Measurements from ENCODE around the gene DCP2.

The DCP2 gene

DNA sequence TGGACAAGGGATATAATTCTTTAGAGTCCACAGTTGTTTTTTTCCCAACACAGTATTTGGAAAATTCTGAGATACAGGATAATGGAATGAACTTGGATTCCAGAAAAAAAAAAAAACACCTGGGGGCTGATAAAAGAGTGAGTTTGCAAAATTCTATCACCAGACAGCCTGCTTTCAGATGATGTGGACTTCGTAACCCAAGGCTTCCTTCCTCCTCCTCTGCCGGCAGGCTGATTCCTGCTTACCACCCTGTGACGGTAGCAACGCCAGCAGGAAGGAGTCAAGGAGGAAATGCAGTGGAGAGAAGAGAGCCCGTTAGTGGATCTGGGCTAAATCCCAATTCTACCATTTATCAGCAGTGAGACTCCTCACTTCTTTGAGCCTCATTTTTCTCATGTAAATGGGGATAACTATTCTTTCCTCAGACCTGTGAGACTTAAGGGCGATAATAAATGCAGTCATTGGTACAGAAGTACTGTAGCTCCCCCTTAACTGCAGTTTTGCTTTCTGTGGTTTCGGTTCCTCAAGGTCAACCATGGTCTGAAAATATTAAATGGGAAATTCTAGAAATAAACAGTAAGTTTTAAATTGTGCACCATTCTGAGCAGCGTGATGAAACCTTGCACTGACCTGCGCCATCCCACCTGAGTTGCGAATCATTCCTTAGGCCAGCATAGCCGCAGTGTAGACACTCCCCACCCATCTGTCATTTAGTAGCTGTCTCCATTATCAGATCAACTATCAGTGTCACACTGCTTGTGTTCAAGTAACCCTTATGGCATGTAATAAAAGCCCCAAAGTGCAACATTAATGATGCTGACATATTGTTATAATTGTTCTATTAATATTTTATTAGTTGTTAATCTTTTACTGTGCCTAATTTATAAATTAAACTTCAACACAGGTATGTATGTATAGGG is 71.4 kb downstream of the DCP2 start:
- DNase-seq (ENCODE audit: low read depth): no peak

GRCh38 chr5:113048931-113049330 is 72.3 kb downstream of the DCP2 start:
- DNase-seq (ENCODE audit: low read depth): no peak

DNA sequence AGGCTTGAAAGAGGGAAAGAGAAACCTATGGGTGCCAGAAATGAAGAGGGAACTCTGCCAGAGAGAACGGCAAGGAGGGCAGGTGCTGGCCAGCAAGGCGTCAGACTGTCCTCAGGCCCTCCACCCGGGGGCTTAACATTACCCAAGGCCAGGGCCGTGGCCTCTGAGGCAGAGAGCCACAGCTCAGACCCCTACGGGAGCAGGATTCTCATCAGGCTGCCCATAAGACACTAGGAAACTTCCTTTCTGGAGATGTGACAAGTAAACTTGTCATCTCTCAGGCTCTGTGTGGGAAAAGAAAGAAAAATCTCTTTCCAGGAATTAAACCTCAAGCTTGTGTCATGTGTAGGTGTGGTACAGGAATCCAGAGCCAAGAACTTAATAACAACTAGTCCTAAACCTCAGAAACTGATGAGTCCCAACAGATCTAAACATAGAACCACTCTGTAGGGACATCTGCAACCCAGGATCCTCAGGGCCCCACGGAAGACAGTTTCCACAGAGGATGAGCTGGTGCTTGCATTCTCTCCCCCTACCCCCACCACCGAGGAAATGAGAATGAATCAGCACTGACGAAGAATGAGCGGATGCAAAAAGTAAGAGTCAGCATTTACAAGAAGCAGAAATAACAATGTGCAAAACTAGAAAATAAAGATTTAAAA is 74.3 kb downstream of the DCP2 start:
- DNase-seq (ENCODE audit: low read depth): no peak

DNA sequence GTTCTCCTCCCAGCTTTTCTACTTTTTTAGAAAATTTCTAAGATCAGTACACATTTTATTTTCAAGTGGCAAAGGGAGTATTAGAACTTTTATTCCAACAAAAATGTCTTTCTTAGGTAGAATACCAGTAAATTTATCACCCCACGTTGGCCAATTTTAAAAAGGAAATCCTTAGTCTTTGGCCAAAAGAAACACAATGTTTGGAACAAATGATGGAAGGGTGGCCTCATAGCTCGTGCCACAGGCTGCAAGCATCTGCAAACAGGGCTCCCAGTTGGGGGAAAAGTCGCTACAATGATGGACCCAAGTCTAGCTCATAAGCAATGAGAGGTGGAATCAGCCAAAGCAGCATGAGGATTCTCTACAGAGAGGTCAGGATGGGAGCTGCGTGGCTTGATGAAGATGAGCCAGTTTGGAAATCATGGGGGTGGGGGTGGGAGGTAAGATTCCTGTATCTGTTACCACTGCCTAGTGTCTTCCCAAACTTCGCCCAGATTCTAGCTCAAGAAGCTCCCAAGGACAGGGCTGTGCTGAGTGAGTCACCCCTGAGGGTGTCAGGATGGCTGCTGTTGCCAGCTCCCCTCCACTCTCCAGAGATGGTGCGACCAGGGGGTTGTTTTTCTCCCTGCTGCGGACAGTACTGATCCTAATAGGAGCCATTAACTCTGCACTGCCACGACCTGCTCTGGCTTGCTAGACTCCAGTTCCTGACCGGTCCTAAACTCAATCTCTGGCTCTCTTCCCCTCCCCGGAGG is 75.6 kb downstream of the DCP2 start:
- no peak for DNase-seq (ENCODE audit: low read depth)

DNA sequence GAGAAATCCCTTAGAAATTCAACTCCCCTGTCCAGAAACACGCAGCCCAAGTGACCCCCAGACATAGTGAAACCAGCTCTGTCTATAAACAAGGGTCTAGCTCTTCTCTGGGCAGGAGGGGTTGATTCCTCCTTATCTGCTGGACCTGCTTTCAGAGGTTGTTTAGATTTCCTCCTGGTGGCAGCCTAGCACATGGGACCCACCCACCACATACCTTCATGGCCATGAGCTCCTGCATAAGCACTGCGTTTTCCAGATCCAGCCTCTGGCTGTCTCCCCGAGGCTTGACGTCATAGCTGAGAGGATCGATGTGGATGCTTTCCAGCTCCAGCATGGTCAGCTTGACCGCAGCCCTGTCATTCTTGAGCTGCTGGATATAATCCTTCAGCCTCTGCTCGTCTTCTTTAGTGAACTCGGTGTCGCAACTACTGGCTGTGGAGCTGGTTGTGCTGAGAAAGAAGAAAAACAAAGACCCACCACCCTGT is 77.0 kb downstream of the DCP2 start:
- no peak for DNase-seq (ENCODE audit: low read depth)

DNA sequence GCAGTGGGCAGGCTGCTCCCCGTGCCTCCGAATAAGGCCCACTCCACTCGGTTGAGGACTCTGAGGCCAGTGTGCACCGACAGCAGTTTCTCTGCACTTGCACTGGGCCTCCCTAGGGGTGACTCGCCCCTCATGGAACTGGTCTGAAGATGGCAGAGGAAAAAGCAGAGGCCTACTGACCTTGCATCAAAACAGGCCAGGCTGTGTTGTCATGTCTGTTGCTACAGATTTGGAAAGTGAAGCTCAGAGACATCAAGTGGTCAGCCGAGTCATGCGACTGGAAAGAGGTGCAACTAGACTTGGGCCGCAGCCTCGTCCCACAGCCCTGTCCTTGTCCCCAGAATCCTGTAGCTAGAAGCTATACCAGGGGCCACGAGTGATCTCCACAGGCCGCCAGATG is 78.3 kb downstream of the DCP2 start:
- DNase-seq (ENCODE audit: low read depth): no peak

DNA sequence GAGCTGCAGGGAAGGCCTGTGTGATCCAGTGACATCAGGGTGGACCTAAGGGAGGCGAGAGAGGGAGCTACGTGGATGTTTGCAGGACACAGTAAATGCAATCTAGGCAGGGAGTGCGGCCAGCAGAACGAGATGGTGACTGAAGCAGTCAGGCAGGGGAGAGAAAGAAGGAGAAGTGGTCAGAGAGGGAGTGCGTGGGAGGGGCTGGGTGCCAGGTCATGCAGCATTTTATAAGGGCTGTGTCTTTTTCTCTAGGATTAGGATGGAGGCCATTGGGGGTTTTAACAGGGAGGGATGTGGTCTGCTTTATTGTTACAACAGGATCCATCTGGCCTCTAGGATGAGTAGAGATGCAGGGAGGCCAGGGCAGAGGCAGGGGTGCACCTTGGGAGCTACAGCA is 80.4 kb downstream of the DCP2 start:
- no peak for DNase-seq (ENCODE audit: low read depth)

DNA sequence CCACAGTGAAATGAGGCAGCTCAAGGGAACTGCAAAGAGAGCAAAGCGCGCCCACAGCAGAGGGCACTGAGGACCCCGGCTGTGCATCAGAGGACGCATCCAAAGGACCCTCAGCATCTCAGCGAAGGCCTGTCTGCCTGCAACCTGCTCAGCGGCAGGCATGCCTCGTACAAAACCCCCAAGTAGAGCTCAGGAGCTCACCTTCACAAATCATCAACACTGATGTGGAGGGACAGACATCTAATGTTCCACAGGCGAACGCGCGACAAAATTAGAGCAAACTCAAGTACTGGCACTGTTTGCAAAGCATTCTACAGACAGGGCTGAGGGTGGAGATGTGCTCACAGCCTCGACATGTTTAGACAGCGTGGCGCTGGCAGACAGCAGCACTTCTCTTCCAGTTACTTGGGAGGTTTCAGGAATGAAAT is 81.0 kb downstream of the DCP2 start:
- no peak for DNase-seq (ENCODE audit: low read depth)

DNA sequence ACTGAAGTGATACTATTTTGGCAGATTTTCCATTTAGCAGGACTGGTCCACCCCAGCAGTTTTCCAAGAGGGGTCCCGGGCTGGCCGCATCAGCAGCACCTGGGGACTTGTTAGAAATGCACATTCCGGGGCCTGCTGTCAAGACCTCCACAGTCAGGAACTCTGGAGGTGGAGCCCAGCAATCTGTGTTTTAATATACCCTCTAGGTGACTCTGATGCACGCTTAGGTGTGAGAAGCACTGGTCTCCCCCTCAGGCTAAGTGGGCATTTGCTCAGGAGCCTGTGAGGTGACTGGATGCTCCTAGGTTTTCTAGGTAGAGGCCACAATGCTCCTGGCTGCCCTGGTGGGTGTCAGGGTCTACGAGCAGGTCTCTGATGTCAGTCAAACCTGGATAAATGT is 81.7 kb downstream of the DCP2 start:
- no peak for DNase-seq (ENCODE audit: low read depth)

DNA sequence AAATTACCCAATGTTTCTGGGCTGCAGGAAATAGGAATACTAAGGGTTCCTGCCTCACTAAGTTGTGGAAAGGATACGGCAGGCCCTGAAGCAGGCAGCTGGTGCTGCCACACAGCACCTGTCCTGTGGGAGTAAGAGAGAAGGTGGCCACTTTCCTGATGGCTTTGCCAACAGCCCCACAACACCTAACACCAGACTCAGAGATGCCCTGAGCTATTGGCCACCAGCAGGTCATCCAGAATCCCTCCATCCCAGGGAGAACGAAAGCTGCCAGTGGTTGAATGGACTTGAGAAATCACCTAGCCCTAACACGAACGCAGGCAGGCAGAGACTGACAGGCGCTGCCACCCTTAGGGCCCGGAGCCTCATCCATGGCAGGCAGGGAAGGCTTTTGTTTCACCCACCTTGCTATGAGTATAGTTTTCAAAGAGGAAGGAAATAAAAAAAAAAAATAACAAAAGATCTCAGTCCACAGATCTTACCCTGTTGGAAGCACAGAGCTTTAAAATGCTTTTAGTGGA is 82.2 kb downstream of the DCP2 start:
- DNase-seq (ENCODE audit: low read depth): no peak

DNA sequence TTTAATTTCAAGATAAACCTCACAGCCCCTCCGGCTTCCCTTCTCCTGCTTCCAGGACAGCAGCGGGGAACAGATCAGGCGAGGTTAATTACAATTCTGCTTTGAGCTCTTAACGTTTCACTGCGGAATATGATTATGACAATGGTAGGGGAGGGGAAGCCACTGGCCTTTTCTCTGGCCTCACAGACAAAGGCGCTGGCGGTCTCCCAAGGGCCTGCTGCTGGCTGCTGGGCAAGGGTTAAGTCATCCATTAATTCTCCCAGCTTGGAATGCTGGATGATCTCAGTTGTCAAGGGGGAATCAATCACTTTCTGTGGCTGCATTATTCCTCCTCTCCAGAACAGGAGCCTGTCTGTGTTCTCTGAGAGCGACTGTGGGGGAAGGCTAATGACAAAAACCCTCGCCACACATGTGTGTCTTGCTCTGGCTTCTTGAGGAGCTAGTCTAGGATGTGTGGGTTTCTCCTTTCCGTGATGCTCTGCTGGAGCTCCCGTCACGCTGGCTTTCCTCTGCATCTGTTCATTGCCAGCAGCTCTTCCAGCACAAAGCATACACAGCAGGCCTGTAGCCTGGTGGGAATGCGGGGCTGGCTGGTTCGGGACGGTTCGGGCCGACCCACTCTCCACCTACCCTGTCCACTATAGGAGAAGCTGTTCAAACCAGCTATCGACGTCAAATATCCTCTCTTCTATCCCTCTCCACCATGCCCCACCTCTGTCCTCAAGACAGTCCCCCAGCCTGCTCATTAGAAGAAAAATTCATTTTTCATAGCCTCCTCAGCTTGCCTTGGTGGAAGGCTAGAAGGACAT is 82.8 kb downstream of the DCP2 start:
- DNase-seq (ENCODE audit: low read depth): no peak

DNA sequence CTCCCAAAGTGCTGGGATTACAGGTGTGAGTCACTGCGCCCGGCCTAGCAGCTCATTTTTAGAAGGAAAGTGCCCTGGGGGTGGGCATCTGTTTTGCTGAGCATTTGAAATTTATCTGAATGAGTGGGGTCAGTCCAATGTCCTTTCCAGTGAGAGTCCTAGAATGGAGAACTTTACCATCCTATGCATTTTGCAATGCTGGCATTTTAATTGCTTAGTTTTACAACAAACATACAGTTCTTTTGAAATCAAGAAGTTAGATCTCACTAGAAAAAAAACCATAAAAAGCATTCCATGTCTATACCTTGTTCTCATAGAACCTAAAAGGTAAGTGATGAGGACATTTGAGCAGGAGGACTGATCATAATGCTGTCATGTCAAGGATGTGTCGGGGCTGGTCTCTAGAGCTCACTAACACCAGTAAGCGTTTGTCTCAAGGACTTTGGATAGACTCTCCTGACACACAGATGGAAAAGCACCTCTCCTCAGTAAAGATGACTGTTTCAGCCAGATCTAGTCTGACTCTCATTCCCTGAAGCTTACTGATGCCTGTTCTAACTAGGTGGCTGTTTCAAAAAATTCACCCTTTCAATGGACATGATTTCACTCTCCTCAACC is 83.9 kb downstream of the DCP2 start:
- no peak for DNase-seq (ENCODE audit: low read depth)

DNA sequence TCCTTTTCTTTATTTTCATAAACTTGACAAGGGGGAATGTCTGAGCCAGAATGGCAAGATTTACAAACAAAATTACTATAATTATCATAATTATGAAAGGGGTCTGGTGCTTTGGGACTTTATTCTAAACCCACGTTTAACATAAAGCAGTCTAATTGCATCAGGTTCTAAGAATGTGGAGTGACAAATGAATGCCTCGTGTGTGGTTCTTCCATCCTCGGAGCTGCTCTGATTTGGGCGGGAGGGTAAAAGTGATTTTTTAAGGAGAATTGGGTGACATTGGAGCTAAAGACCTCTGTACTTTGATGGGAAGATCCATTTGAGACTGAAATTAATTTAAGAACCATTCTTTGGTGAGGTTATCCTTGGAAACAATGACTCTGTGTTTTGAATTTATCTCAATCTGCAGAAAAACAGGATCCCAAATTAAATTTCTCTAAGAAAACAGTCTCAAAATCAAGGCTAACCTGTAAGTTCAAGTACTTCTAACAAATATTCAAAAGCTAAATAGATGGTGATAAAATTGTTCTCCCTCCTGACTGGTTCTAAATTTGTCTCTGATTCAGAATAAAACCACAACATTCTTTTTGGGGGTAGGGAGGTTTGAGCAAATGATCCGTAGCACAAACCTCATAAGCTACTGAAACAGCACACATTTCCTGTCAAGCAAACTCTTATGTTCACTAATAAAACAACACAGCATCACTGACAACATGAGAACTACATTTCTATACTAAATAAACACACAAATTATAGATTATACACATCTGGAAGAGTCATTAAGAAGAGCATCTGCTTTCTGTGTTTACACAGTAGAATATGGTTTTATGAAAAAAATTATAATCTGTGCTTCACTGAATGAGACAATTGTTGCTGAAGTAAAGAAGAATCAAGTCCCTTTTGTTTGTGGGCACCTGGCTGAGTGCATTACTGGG is 85.5 kb downstream of the DCP2 start:
- no peak for DNase-seq (ENCODE audit: low read depth)

DNA sequence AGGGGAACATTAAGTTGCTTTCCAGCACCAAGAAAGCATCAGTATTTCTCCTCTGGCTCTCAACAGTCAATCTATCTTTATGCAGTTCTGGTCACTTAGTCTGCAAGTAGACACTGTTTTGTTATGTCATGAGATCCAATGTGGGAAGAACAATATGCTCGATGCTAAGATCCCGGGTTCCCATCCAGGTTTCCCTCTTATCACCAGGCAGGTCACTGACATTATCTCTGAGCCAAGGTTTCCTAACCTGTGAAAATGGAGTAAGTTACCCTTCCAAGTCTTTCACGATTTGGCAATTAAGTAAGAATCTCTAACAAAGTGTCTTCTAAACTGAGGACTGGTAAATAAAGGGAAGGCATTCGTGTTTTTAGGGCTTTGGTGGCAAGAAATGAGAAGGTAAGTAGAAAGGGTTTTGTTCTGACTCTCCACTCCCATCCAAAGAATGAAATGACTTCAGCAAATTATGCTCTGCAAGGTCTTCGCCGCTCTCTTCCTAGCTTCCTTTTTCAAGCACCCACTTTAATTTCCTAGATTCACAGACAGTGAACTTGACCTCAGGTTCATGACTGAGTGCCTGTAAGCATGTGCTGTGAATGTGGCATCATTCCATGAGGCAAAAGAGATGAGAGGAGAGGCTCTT is 86.4 kb downstream of the DCP2 start:
- no peak for DNase-seq (ENCODE audit: low read depth)

GRCh38 chr5:113063927-113064326 is 87.3 kb downstream of the DCP2 start:
- no peak for DNase-seq (ENCODE audit: low read depth)

DNA sequence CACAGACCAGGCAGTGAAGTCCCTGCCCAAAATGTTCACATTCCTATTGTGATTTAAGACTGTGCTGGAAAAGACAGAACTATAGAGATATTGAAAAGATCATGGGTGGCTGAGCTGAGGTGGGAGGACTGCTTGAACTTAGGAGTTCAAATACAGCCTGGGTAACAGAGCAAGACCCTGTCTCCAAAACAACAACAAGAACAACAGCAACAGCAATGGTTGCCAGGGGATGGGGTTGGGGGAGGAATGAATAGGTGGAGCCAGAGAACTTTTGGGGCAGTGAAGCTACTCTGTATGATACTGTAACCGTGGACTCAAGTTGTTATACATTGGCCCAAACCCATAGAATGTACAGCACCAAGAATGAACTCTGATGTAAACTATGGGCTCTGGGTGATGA is 88.2 kb downstream of the DCP2 start:
- no peak for DNase-seq (ENCODE audit: low read depth)

GRCh38 chr5:113065626-113066025 is 89.0 kb downstream of the DCP2 start:
- DNase-seq (ENCODE audit: low read depth): no peak

- DNase-seq (ENCODE audit: low read depth): no peak
Measured at GRCh38 chr5:113067635-113068344, 91.2 kb downstream of the DCP2 start.

GRCh38 chr5:113068559-113068958 is 92.0 kb downstream of the DCP2 start:
- no peak for DNase-seq (ENCODE audit: low read depth)

Measured in T-helper 22 cell (primary cell).